HG03066 (cell line): ENCODE measurements around the gene METTL9.
"Not testable (repeated sequence)": the region's sequence is repeated elsewhere in the genome, so short reads cannot be mapped to it uniquely, and the experiment has no call there.

ENCODE experiments used
- ATAC-seq: cut with Tn5 transposase; IDR thresholded peaks from one replicate; pipeline ENCODE4 v1.9.1; 2021; ENCODE audit warnings: low read depth; ENCODE audit not compliant: unreplicated experiment

The METTL9 gene

GRCh38 chr16:21599122-21600030 lies at the start of gene METTL9:
TSS of gene METTL9 (plus strand) at chr16:21599577. CDS start at chr16:21599734, 157 bp downstream.
- peak; percentile 83 for ATAC-seq

GRCh38 chr16:21549975-21550374 lies 49.4 kb upstream of the METTL9 start:
- ATAC-seq = not testable (repeated sequence)

GRCh38 chr16:21550435-21550834 lies 48.9 kb upstream of the METTL9 start:
- not testable (repeated sequence) for ATAC-seq

GRCh38 chr16:21551076-21551475 lies 48.3 kb upstream of the METTL9 start:
- not testable (repeated sequence) for ATAC-seq

- not testable (repeated sequence) for ATAC-seq
Measured at GRCh38 chr16:21551600-21551999, 47.8 kb upstream of the METTL9 start.

- ATAC-seq = not testable (repeated sequence)
Measured at GRCh38 chr16:21553481-21554296, 45.7 kb upstream of the METTL9 start.

- ATAC-seq = peak; percentile 97
Measured at GRCh38 chr16:21554795-21555585, 44.4 kb upstream of the METTL9 start.

- not testable (repeated sequence) for ATAC-seq
Measured at GRCh38 chr16:21555621-21556020, 43.8 kb upstream of the METTL9 start.

- not testable (repeated sequence) for ATAC-seq
Measured at GRCh38 chr16:21556026-21556595, 43.3 kb upstream of the METTL9 start.

GRCh38 chr16:21556651-21557241 lies 42.6 kb upstream of the METTL9 start:
- not testable (repeated sequence) for ATAC-seq

GRCh38 chr16:21560462-21560861 lies 38.9 kb upstream of the METTL9 start:
- ATAC-seq = no peak

GRCh38 chr16:21563676-21564075 lies 35.7 kb upstream of the METTL9 start:
- no peak for ATAC-seq

- ATAC-seq = not testable (repeated sequence)
Measured at GRCh38 chr16:21564367-21564766, 35.0 kb upstream of the METTL9 start.

- no peak for ATAC-seq
Measured at GRCh38 chr16:21565507-21565860, 33.9 kb upstream of the METTL9 start.

GRCh38 chr16:21565861-21566669 lies 33.3 kb upstream of the METTL9 start:
- no peak for ATAC-seq

- ATAC-seq = no peak
Measured at GRCh38 chr16:21566891-21567414, 32.4 kb upstream of the METTL9 start.

- ATAC-seq = not testable (repeated sequence)
Measured at GRCh38 chr16:21567496-21567895, 31.9 kb upstream of the METTL9 start.

GRCh38 chr16:21568502-21569189 lies 30.7 kb upstream of the METTL9 start:
- ATAC-seq = no peak
